Kidney (tissue), 14 donors: ENCODE data around the gene RAB11FIP3. TPM values are rescaled to one million over a fixed set of nuclear protein-coding genes. Genes with fewer than 3 reads are reported as not detected.
A peak's percentile ranks its signal among the peaks of the same experiment; 100 is the strongest.

Experiments used
- DNase-seq, 5 donors: peaks; one replicate each; pipeline ENCODE4 v3.0.0-alpha.2; 2013 to 2020
- FAIRE-seq: peaks from 2 replicates; lab custom pipeline; 2012; peaks lifted over from hg19 to GRCh38; lab: Jason Lieb, UNC
- H3K27ac ChIP-seq, 2 donors: one replicate each; pipeline ENCODE4 v1.7.0; 2013; ENCODE audit warnings: low read depth in 2 of 2, low read length in 2 of 2, inconsistent platforms in 1 of 2
- H3K27me3 ChIP-seq: one replicate; pipeline ENCODE4 v1.7.1; 2013; ENCODE audit warnings: low read length, inconsistent platforms; ENCODE audit not compliant: control insufficient read depth, insufficient read depth
- H3K36me3 ChIP-seq, 3 donors: one replicate each; pipeline versions ENCODE4 v1.7.0 to v1.7.1; 2013; ENCODE audit warnings: low read length in 3 of 3, control low read depth in 1 of 3, inconsistent platforms in 1 of 3; ENCODE audit not compliant: insufficient read depth in 3 of 3, control insufficient read depth in 2 of 3
- H3K4me1 ChIP-seq, 3 donors: one replicate each; pipeline versions ENCODE4 v1.7.0 to v1.7.1; 2013; ENCODE audit warnings: low read length in 3 of 3, inconsistent platforms in 1 of 3, low read depth in 1 of 3; ENCODE audit not compliant: control insufficient read depth in 2 of 3, insufficient read depth in 2 of 3
- H3K4me3 ChIP-seq, 3 donors: one replicate each; pipeline versions ENCODE4 v1.7.0 to v1.8.1; 2013; ENCODE audit warnings: low read length in 3 of 3, control low read depth in 1 of 3, inconsistent platforms in 1 of 3
- H3K9ac ChIP-seq, 3 donors: one replicate each; pipeline versions ENCODE4 v1.7.0 to v1.7.1; 2013; ENCODE audit warnings: low read length in 3 of 3, control low read depth in 1 of 3, inconsistent platforms in 1 of 3
- H3K9me3 ChIP-seq, 3 donors: one replicate each; pipeline versions ENCODE4 v1.7.0 to v1.7.1; 2013; ENCODE audit warnings: low read length in 3 of 3, control low read depth in 1 of 3, inconsistent platforms in 1 of 3; ENCODE audit not compliant: control insufficient read depth in 2 of 3, insufficient read depth in 1 of 3
- intact Hi-C: fragments of 100-400 bp; cut with DNase I; formaldehyde crosslinking; loops from one replicate; pipeline ENCODE4 v1.11.1; 2022
- polyA plus RNA-seq: library from polyadenylated mRNA; stranded (reverse); fragments of 350-450 nt; fragmentation: Illumina TruSeq; extraction: RNeasy Lipid Tissue Mini Kit (QIAGEN cat#74804); gene quantifications from one replicate; pipeline ENCODE4 v1.2.3, GENCODE V29; 2014; ENCODE audit warnings: low read depth, low replicate concordance; ENCODE audit not compliant: insufficient read depth
- total RNA-seq: library from RNA; stranded (reverse); fragmentation: NEBNext Ultra II Directional; extraction: Animal tissue kit (Norgen Biotek cat#: 25700); gene quantifications from one replicate; pipeline ENCODE4 v1.2.1, GENCODE V29; 2021
- TF ChIP-seq, protein P1 (sequence below): IDR thresholded peaks from 3 replicates; pipeline ENCODE4 v1.5.1; 2012; ENCODE audit warnings: mild to moderate bottlenecking, moderate library complexity, borderline replicate concordance; ENCODE audit not compliant: insufficient read depth; ENCODE audit errors: extremely low read depth
- donor health status: control.
- donor health status: control.
- donor health status: control.
- donor health status: control.
- donor health status: control.
- donor health status: DM: yes; HTN: yes; CAD: no.
- donor health status: Normal renal cell carcinoma (clear cell type).

RAB11FIP3 gene
- total and polyA plus RNA-seq, 2 donors from 2014 or later, result 84.9 to 162 TPM

DNA sequence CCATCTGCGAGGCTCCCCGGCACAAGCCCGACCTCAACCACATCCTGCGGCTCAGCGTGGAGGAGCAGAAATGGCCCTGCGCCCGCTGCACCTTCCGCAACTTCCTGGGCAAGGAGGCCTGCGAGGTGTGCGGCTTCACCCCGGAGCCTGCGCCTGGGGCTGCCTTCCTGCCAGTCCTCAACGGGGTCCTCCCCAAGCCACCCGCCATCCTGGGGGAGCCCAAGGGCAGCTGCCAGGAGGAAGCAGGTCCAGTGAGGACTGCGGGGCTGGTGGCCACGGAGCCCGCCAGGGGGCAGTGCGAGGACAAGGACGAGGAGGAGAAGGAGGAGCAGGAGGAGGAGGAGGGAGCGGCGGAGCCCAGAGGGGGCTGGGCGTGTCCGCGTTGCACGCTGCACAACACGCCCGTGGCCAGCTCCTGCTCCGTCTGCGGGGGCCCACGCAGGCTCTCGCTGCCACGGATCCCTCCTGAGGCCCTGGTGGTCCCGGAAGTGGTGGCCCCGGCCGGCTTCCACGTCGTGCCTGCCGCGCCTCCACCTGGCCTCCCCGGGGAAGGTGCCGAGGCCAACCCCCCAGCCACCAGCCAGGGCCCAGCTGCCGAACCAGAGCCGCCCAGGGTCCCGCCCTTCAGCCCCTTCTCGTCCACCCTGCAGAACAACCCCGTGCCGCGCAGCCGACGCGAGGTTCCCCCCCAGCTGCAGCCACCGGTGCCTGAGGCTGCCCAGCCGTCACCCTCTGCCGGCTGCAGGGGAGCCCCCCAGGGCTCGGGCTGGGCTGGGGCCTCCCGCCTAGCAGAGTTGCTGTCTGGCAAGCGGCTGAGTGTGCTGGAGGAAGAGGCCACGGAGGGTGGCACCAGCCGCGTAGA, 121.7 kb downstream of the RAB11FIP3 start:
- TF ChIP-seq, protein P1, sequence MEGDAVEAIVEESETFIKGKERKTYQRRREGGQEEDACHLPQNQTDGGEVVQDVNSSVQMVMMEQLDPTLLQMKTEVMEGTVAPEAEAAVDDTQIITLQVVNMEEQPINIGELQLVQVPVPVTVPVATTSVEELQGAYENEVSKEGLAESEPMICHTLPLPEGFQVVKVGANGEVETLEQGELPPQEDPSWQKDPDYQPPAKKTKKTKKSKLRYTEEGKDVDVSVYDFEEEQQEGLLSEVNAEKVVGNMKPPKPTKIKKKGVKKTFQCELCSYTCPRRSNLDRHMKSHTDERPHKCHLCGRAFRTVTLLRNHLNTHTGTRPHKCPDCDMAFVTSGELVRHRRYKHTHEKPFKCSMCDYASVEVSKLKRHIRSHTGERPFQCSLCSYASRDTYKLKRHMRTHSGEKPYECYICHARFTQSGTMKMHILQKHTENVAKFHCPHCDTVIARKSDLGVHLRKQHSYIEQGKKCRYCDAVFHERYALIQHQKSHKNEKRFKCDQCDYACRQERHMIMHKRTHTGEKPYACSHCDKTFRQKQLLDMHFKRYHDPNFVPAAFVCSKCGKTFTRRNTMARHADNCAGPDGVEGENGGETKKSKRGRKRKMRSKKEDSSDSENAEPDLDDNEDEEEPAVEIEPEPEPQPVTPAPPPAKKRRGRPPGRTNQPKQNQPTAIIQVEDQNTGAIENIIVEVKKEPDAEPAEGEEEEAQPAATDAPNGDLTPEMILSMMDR, result peak; percentile 48
- peaks cover 0 to 3% (median 0%) of the 10 kb centered on the region in 3 donors for H3K4me1 ChIP-seq
- no peak overlapping the region for H3K4me3 ChIP-seq
- FAIRE-seq (no peak), DNase-seq (peak; percentile 51 to 90 (median 77))
- no peaks in the 10 kb centered on the region for H3K27me3 ChIP-seq
- H3K9me3 ChIP-seq, result no peaks in the 10 kb centered on the region
- no peak overlapping the region for H3K27ac ChIP-seq
- H3K9ac ChIP-seq, result no peak overlapping the region
- intact Hi-C loops, result no loop called here
- peaks cover 0 to 2% (median 0%) of the 10 kb centered on the region in 3 donors for H3K36me3 ChIP-seq

DNA sequence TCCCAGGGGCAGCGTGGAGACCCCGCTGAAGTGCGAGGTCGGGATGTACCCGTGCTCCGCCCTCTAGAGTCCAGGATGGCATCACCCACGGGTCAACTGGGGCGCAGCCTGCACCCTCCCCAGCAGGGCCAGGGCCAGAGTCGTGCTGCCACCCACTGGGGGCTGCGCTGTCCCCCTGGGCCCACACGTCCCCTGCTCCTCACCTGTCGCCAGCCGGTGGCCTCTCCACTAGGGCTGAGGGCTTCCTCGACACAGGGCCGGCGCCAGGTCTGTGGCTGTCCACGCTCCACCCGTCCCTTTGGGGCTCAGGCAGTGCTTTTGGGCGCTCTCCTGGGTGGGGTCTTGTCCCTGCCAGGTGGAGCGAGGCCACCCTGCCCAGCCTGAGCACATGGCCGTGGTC, 123.1 kb downstream of the RAB11FIP3 start:
- intact Hi-C loops, result no loop called here
- H3K4me1 ChIP-seq, result peaks cover 0 to 3% (median 0%) of the 10 kb centered on the region in 3 donors
- no peaks in the 10 kb centered on the region for H3K9me3 ChIP-seq
- no peak for FAIRE-seq
- no peak overlapping the region for H3K9ac ChIP-seq
- no peaks in the 10 kb centered on the region for H3K27me3 ChIP-seq
- no peak for DNase-seq
- no peak overlapping the region for H3K27ac ChIP-seq
- peaks cover 0 to 2% (median 0%) of the 10 kb centered on the region in 3 donors for H3K36me3 ChIP-seq
- H3K4me3 ChIP-seq, result no peak overlapping the region
- TF ChIP-seq, protein P1, result no peak

GRCh38 chr16:549544-550263, 124.3 kb downstream of the RAB11FIP3 start:
- Histone ChIP-seq H3K4me3 (no peak overlapping the region), H3K36me3 (peaks cover 0 to 2% (median 0%) of the 10 kb centered on the region in 3 donors)

More at GRCh38 chr16:549544-550263, 124.3 kb downstream of the RAB11FIP3 start:
- Histone ChIP-seq H3K27ac (no peak overlapping the region), H3K4me1 (no peaks in the 10 kb centered on the region), H3K9ac (no peak overlapping the region), H3K9me3 (no peaks in the 10 kb centered on the region), H3K27me3 (no peaks in the 10 kb centered on the region)
- no peak for DNase-seq
- FAIRE-seq, result no peak
- intact Hi-C loops, result no loop called here
- TF ChIP-seq, protein P1, result no peak
